Hindlimb muscle (tissue), 1 donor: ENCODE data around the gene C11orf21. TPM values are rescaled to one million over a fixed set of nuclear protein-coding genes. Genes with fewer than 3 reads are reported as not detected.
"Not testable (repeated sequence)": the region's sequence is repeated elsewhere in the genome, so short reads cannot be mapped to it uniquely, and the experiment has no call there.

Experiments
- DNase-seq: peaks from one replicate; pipeline ENCODE4 v3.0.0-alpha.2; 2013
- polyA plus RNA-seq: library from polyadenylated mRNA; unstranded; fragments of 120-200 nt; gene quantifications from one replicate; pipeline ENCODE4 v1.2.1, GENCODE V29; 2013; ENCODE audit not compliant: insufficient read length

Gene C11orf21
- polyA plus RNA-seq, result 5.0 TPM

GRCh38 chr11:2301631-2302305, at the start of gene C11orf21, which contains the start of gene TSPAN32:
Gene C11orf21 (minus strand): TSS chr11:2301918. CDS start chr11:2301808, 110 bp downstream.
Gene TSPAN32 (plus strand): TSS chr11:2302013. CDS start chr11:2302150, 137 bp downstream.
- DNase-seq, result no peak

DNA sequence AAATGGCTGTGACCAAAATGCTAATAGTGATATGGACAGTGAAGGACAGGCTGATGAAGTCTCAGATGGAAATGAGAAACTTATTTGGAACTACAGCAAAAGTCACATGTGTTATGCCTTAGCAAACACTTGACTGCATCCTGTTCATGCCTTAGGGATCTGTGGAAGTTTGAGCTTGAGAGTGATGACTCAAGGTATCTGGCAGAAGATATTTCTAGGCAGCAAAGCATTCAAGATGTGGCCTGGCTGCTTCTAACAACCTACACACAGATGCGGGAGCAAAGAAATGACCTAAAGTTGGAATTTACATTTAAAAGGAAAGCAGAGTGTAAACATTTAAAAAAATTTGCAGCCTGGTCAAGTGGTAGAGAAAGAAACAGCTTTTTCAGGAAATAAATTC, 47.3 kb upstream of the C11orf21 start:
- DNase-seq, result no peak

DNA sequence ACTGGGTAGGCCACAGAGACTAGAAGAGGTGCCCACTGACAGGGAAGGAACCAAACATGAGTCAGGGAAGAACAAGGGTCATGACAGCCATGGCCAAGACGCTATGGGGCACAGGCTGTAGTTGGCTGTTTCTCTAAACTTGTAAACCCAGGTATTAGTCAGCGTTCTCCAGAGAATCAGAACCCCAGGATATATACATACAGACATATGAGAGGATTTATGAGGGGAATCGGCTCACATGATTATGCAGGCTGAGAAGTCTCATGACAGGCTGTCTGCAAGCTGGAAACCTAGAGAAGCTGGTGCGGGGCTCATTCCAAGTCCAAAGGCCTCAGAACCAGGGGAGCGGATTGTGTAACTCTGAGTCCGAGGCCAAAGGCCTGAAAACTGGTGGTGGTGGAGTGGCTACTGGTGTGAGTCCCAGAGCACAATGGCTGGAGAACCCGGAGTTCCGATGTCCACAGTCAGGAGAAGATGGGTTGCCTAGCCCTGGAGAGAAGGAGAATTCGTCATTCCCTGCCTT, 45.7 kb upstream of the C11orf21 start:
- DNase-seq, result no peak

GRCh38 chr11:2346586-2347307, 45.0 kb upstream of the C11orf21 start:
- DNase-seq, result no peak

DNA sequence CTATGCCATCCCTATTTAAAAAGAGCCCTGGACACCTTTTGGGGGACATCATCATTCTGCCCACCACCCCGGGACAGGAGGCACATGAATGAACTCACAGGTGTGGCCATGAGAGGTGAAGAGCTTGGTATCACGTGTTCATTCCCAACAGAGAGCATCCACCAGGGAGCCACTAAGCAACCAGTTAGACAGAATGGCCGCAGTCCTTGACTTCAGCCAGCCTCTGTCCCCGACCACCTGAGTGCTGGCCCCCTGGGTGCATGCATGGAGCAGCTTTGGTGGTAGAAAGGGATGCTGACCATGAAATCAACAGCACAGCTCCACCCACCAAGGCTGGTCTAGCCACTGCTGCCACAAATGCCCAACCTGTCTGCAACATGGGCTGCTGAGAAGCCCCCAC, 44.3 kb upstream of the C11orf21 start:
- no peak for DNase-seq

- DNase-seq, result no peak
Observed at GRCh38 chr11:2345050-2345449, 43.3 kb upstream of the C11orf21 start.

DNA sequence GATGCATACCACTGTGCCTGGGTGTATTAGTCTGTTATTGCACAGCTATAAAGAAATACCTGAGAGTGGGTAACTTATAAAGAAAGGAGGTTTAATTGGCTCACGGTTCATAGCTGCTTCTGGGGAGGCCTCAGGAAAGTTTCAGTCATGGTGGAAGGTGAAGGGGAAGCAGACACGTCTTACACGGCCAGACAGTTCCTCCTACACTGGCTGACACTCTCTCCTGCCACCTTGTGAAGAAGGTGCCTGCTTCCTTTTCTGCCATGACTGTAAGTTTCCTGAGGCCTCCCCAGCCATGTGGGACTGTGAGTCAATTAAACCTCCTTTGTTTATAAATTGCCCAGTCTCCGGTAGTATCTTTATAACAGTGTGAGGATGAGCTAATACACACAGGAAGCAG, 41.8 kb upstream of the C11orf21 start:
- DNase-seq, result no peak

GRCh38 chr11:2342981-2343380, 41.3 kb upstream of the C11orf21 start:
- DNase-seq, result no peak

DNA sequence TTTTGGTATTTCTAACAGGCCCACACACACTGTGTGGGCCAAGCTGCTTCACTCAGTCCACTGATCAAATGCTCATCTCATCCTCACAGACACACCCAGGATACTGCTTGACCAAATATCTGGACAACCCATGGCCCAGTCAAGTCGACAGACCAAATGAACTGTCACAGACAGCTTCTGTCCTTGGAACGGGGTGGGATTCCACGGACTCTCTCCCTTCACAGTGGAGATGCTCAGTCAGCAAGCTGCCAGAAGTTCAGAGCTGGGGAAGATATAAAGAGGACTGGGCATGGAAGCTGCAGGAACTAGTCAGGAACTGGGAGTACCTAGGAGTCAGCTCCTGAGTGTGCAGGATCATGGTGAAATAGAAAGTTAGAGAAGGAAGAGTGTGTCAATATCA, 40.8 kb upstream of the C11orf21 start:
- no peak for DNase-seq

GRCh38 chr11:2338760-2339159, 37.0 kb upstream of the C11orf21 start:
- DNase-seq, result not testable (repeated sequence)

- not testable (repeated sequence) for DNase-seq
Observed at GRCh38 chr11:2335286-2335685, 33.6 kb upstream of the C11orf21 start.

DNA sequence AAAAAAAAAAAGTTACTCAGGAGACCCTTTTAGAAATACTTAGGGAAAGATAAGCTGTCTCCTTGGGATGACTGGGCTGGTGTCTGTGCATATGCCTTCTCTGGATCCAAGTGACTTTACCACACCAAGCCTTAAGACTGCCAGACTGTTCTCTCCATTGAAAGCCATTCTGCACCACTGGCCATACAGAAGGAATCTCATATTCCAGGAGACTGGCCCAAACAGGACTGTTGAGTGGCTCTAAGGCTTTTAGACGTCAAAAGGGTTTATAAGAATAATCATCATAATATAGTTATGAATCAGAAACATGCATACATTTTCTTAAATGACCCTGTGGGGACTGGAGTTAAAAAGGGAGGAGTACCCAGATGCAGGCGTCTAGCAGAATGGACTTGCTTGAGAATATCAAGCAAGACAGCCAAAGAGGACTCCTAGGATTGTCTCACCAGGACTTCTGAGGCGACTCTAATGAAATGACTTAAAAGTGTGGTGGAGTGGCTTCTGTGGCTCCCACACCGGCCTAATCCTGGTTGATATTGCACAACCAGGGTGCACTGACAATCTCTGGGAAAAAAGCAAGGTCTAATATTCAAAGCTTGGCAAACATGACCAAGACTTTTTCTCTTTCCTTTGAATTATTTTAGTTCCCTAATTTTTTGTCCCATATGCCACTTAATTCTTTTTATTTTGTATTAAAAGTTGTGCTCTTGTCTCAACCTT, 31.9 kb upstream of the C11orf21 start:
- DNase-seq, result not testable (repeated sequence)

- DNase-seq, result not testable (repeated sequence)
Observed at GRCh38 chr11:2332569-2332968, 30.9 kb upstream of the C11orf21 start.

GRCh38 chr11:2331404-2331803, 29.7 kb upstream of the C11orf21 start:
- DNase-seq, result no peak

GRCh38 chr11:2330696-2331095, 29.0 kb upstream of the C11orf21 start:
- DNase-seq, result no peak

GRCh38 chr11:2329551-2329950, 27.8 kb upstream of the C11orf21 start:
- no peak for DNase-seq

DNA sequence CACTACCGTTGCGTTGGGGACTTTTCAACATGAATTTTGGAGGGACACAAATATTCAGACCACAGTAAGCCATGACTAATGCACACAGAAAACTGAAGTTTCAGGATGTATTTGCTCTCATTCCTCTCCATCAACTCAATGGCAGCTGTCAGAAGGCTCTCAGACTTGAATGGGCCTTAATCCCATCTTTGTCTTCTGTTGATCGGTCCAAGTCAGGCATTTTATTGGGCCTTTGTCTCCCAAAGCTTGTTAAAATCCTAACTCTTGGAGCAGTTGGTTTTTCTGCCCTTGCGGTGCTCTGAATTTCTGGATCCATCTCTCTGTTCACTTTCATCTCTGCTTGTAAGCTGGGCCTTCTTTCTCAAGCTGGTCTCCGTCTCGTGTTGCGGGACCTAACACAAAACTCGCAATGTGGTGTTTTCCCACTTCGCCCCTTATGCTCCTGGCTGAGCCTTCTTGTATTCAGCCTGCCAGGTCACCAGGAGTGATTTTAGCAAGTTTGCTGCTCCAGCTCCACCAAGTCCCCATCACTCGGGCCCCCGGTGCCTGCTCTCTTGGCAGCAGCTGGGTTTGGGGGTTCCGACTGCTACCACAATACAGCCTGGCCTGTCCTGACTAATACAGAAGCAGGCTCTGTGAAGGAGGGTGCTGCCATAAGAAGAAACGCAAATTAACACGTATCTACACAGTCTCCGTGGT, 27.1 kb upstream of the C11orf21 start:
- no peak for DNase-seq

- DNase-seq, result no peak
Observed at GRCh38 chr11:2328021-2328420, 26.3 kb upstream of the C11orf21 start.

DNA sequence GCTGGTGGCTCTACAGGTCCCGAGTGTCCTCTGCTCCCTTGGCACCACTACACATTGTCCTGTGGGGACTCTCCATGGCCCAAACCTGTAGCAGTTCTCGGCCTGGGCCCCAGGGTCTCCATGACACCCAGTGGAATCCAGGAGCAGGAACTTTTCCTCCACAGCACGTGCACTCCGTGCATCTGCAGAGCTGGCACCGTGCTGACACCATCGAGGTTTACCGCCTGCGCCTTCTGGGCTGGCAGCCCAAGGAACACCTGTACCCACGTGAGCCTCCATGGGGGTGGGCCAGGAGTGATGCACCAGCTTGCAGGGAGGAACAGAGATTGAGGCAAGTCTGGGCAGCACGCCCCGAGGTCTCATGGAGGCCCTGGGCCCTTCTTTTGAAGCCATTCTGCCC, 25.3 kb upstream of the C11orf21 start:
- no peak for DNase-seq

GRCh38 chr11:2325719-2326118, 24.0 kb upstream of the C11orf21 start:
- no peak for DNase-seq

GRCh38 chr11:2325123-2325522, 23.4 kb upstream of the C11orf21 start:
- no peak for DNase-seq

DNA sequence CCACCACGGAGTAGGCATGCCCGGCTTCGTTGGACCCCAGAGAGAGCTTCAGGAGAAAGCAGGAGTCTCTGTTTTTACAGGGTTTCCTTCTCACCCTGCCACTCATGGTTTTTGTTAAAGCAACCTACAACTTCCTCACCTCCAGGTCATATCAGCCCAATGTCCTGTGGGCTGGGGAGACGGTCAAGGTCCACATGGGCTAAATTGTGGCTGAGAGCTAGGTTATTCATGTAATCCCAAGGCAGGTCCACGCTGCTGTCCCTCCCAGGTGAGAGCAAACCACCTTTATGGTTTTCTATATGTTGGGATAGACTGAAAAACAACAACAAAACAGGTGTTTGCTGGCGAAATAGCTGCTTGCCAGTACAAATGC, 19.6 kb upstream of the C11orf21 start:
- no peak for DNase-seq
